CD1c-positive myeloid dendritic cell (primary cell): Measurements from ENCODE around the gene TOMM40L.

Experiments used
- DNase-seq: peaks from one replicate; pipeline ENCODE4 v3.0.0-alpha.2; 2016; ENCODE audit errors: extremely low spot score

Gene TOMM40L

GRCh38 chr1:161197560-161198193 lies 28.2 kb upstream of the TOMM40L start:
- no peak for DNase-seq

- no peak for DNase-seq
These were observed 27.5 kb upstream of the TOMM40L start for GRCh38 chr1:161198194-161198896.

GRCh38 chr1:161198897-161199431 lies 26.9 kb upstream of the TOMM40L start, which contains the start of gene ADAMTS4:
Gene ADAMTS4, minus strand, starts transcription at chr1:161199054. Its CDS starts 427 bp downstream, at chr1:161198627.
- no peak for DNase-seq

- no peak for DNase-seq
These were observed 26.2 kb upstream of the TOMM40L start for GRCh38 chr1:161199506-161200139.

- no peak for DNase-seq
These were observed 25.4 kb upstream of the TOMM40L start for GRCh38 chr1:161200421-161200991.

- peak; percentile 66 for DNase-seq
These were observed 24.6 kb upstream of the TOMM40L start for GRCh38 chr1:161200992-161201835.

GRCh38 chr1:161201836-161202712 lies 23.8 kb upstream of the TOMM40L start, which contains the start of gene NDUFS2:
Gene NDUFS2, plus strand, starts transcription at chr1:161202367. Its CDS starts 19 bp downstream, at chr1:161202386.
- peak; percentile 99 for DNase-seq

- no peak for DNase-seq
These were observed 19.3 kb upstream of the TOMM40L start for GRCh38 chr1:161206411-161207140.

GRCh38 chr1:161207173-161207572 lies 18.7 kb upstream of the TOMM40L start:
- no peak for DNase-seq

GRCh38 chr1:161209790-161210409 lies 16.0 kb upstream of the TOMM40L start:
- DNase-seq, result peak; percentile 85

- DNase-seq, result peak; percentile 76
These were observed 11.5 kb upstream of the TOMM40L start for GRCh38 chr1:161214369-161214768.

GRCh38 chr1:161215076-161215475 lies 10.8 kb upstream of the TOMM40L start, which contains the start of gene FCER1G:
Gene FCER1G, plus strand, starts transcription at chr1:161215295. Its CDS starts 27 bp downstream, at chr1:161215322.
- DNase-seq, result peak; percentile 77

GRCh38 chr1:161216945-161217712 lies 8.7 kb upstream of the TOMM40L start:
- DNase-seq, result peak; percentile 92

- no peak for DNase-seq
These were observed 8.0 kb upstream of the TOMM40L start for GRCh38 chr1:161217831-161218230.

GRCh38 chr1:161218301-161219077 lies 7.4 kb upstream of the TOMM40L start:
- DNase-seq, result no peak

GRCh38 chr1:161219078-161219892 lies 6.6 kb upstream of the TOMM40L start:
- no peak for DNase-seq
